ENCODE data around the gene EP300. TPM values are rescaled to one million over a fixed set of nuclear protein-coding genes. Genes with fewer than 3 reads are reported as not detected.
"Not testable (repeated sequence)": the region's sequence is repeated elsewhere in the genome, so short reads cannot be mapped to it uniquely, and the experiment has no call there.

EP300 gene
- total RNA-seq, 1 donor from 2014 or later: 57.9 TPM

DNA sequence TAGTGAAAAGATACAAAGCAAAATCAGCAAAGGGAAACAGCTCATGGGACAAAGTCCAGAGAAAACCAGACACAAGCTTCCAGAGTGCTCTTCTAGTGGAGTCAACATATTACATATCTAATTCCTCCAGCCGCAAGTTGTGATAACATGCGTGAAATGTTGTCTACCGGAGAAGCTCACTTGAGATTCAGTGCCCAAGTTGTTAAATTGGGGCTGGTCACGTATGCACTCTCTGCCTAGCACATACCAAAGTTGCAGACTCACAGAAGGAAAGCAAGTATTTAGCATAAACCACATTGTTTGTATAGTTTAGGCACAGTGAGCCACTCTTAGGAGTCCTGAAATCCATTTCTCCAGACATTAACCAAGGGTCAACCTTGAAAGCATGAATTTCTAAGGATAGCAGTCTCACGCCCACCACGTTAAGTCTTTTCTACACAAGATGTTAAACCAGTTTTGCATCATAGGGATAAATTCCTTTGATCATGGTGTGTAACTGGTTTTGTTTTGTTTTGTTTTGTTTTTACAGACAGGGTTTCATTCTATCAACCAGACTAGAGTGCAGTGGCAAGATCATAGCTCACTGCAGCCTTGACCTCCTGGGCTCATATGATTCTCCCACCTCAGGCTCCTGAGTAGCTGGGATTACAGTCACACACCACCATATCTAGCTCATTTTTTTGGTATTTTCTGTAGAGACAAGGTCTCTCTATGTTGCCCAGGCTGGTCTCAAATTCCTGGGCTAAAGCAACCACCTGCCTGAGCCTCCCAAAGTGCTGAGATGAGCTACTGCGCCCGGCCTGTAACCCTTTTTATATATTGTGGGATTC lies 39.5 kb upstream of the EP300 start:
- Histone ChIP-seq H3K79me2 (ENCODE audit: low read depth) (no peaks in the 10 kb centered on the region), H3K27ac (no peak overlapping the region), H4K20me1 (ENCODE audit: low read depth) (no peaks in the 10 kb centered on the region), H3K4me2 (no peak overlapping the region), H3F3A (ENCODE audit: low read depth) (peaks cover 8% of the 10 kb centered on the region), H3K4me1 (no peaks in the 10 kb centered on the region), H3K9ac (no peak overlapping the region), H3K9me3 (ENCODE audit: low read depth) (no peaks in the 10 kb centered on the region), H2AFZ (replicated peaks) (no peak overlapping the region), H3K4me3 (no peak overlapping the region), H3K27me3 (no peaks in the 10 kb centered on the region), H3K36me3 (no peaks in the 10 kb centered on the region)
- DNase-seq (ENCODE audit: low spot score): no peak
- no peak overlapping the region for H3K4me3 Mint-ChIP-seq
- H3K9me3 Mint-ChIP-seq: no peaks in the 10 kb centered on the region
- no peaks in the 10 kb centered on the region for H3K36me3 Mint-ChIP-seq
- no peak overlapping the region for H3K27ac Mint-ChIP-seq
- TF ChIP-seq EZH2 (IDR thresholded peaks at IDR 0.05) (no peak), EZH2phosphoT487 (IDR thresholded peaks at IDR 0.05) (no peak), CTCF (IDR thresholded peaks at IDR 0.05) (no peak)
- H3K4me1 Mint-ChIP-seq: peaks cover 25% of the 10 kb centered on the region
- peaks cover 5% of the 10 kb centered on the region for H3K27me3 Mint-ChIP-seq (ENCODE audit: insufficient read depth, low read depth)

GRCh38 chr22:41057076-41057475 lies 35.3 kb upstream of the EP300 start:
- peak overlapping the region; percentile 48 for H2AFZ ChIP-seq (replicated peaks)
- H3K36me3 Mint-ChIP-seq: no peaks in the 10 kb centered on the region
- H3K4me1 Mint-ChIP-seq: peaks cover 14% of the 10 kb centered on the region

GRCh38 chr22:41062146-41062545 lies 30.2 kb upstream of the EP300 start:
- no peak for DNase-seq (ENCODE audit: low spot score)
- no peaks in the 10 kb centered on the region for H4K20me1 ChIP-seq (ENCODE audit: low read depth)
- H3K9ac ChIP-seq: no peak overlapping the region
- H3K4me3 ChIP-seq: no peak overlapping the region
- no peak overlapping the region for H3K4me2 ChIP-seq
- H3K27ac ChIP-seq: no peak overlapping the region
- TF ChIP-seq EZH2phosphoT487 (IDR thresholded peaks at IDR 0.05) (no peak), CTCF (IDR thresholded peaks at IDR 0.05) (no peak), EZH2 (IDR thresholded peaks at IDR 0.05) (no peak)
- no peaks in the 10 kb centered on the region for H3K4me1 ChIP-seq
- Mint-ChIP-seq H3K4me1 (peaks cover 5% of the 10 kb centered on the region), H3K9me3 (no peaks in the 10 kb centered on the region), H3K27ac (no peak overlapping the region), H3K27me3 (ENCODE audit: insufficient read depth, low read depth) (no peaks in the 10 kb centered on the region), H3K36me3 (no peaks in the 10 kb centered on the region), H3K4me3 (no peak overlapping the region)
- H3F3A ChIP-seq (ENCODE audit: low read depth): no peaks in the 10 kb centered on the region
- no peaks in the 10 kb centered on the region for H3K27me3 ChIP-seq
- peak overlapping the region; percentile 85 for H2AFZ ChIP-seq (replicated peaks)
- H3K36me3 ChIP-seq: no peaks in the 10 kb centered on the region
- no peaks in the 10 kb centered on the region for H3K9me3 ChIP-seq (ENCODE audit: low read depth)
- no peaks in the 10 kb centered on the region for H3K79me2 ChIP-seq (ENCODE audit: low read depth)

More at GRCh38 chr22:41057076-41057475, 35.3 kb upstream of the EP300 start:
- Histone ChIP-seq H4K20me1 (ENCODE audit: low read depth) (no peaks in the 10 kb centered on the region), H3K4me1 (no peaks in the 10 kb centered on the region), H3F3A (ENCODE audit: low read depth) (no peaks in the 10 kb centered on the region), H3K9me3 (ENCODE audit: low read depth) (no peaks in the 10 kb centered on the region), H3K36me3 (no peaks in the 10 kb centered on the region), H3K27ac (no peak overlapping the region), H3K9ac (no peak overlapping the region), H3K4me2 (no peak overlapping the region), H3K4me3 (no peak overlapping the region), H3K79me2 (ENCODE audit: low read depth) (no peaks in the 10 kb centered on the region), H3K27me3 (no peaks in the 10 kb centered on the region)
- no peak for DNase-seq (ENCODE audit: low spot score)
- no peak overlapping the region for H3K4me3 Mint-ChIP-seq
- TF ChIP-seq EZH2phosphoT487 (IDR thresholded peaks at IDR 0.05): no peak
- TF ChIP-seq EZH2 (IDR thresholded peaks at IDR 0.05): no peak
- no peak for TF ChIP-seq CTCF (IDR thresholded peaks at IDR 0.05)
- H3K27me3 Mint-ChIP-seq (ENCODE audit: insufficient read depth, low read depth): no peaks in the 10 kb centered on the region
- no peak overlapping the region for H3K27ac Mint-ChIP-seq
- H3K9me3 Mint-ChIP-seq: no peaks in the 10 kb centered on the region

- not testable (repeated sequence) for H3K4me2 ChIP-seq; H3K27ac ChIP-seq; H3K27ac Mint-ChIP-seq; H3K9ac ChIP-seq; H3K9me3 ChIP-seq (ENCODE audit: low read depth); H3K27me3 Mint-ChIP-seq (ENCODE audit: insufficient read depth, low read depth); DNase-seq (ENCODE audit: low spot score); H3K4me3 ChIP-seq; H3K4me1 ChIP-seq; H3K36me3 Mint-ChIP-seq; H2AFZ ChIP-seq (replicated peaks); H3K27me3 ChIP-seq; H3F3A ChIP-seq (ENCODE audit: low read depth); H3K4me3 Mint-ChIP-seq; H3K9me3 Mint-ChIP-seq; H4K20me1 ChIP-seq (ENCODE audit: low read depth); H3K36me3 ChIP-seq; H3K79me2 ChIP-seq (ENCODE audit: low read depth); H3K4me1 Mint-ChIP-seq
Observed at GRCh38 chr22:41064326-41064725, 28.1 kb upstream of the EP300 start.

DNA sequence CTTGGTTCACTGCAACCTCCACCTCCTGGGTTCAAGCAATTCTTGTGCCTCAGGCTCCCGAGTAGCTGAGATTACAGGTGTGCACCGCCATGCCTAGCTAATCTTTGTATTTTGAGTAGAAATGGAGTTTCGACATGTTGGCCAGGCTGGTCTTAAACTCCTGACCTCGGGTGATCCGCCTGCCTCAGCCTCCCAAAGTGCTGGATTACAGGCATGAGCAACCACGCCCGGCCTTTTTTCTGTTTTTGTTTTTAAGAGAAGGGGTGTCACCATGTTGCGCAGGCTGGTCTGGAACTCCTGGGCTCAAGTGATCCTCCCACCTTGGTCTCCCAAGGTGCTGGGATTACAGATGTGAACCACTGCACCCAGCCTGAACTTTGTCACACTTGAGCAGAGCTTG lies 26.1 kb upstream of the EP300 start:
- not testable (repeated sequence) for H3K9me3 Mint-ChIP-seq; H2AFZ ChIP-seq (replicated peaks); H3K36me3 Mint-ChIP-seq; H3K27ac Mint-ChIP-seq; H3K4me2 ChIP-seq; H3K4me1 ChIP-seq; H4K20me1 ChIP-seq (ENCODE audit: low read depth); DNase-seq (ENCODE audit: low spot score); H3K27me3 Mint-ChIP-seq (ENCODE audit: insufficient read depth, low read depth); H3K27me3 ChIP-seq; H3K79me2 ChIP-seq (ENCODE audit: low read depth); H3F3A ChIP-seq (ENCODE audit: low read depth); H3K9me3 ChIP-seq (ENCODE audit: low read depth); H3K27ac ChIP-seq; H3K36me3 ChIP-seq; H3K4me3 ChIP-seq; H3K4me1 Mint-ChIP-seq; H3K4me3 Mint-ChIP-seq; H3K9ac ChIP-seq

GRCh38 chr22:41067968-41068367 lies 24.4 kb upstream of the EP300 start:
- not testable (repeated sequence) for DNase-seq (ENCODE audit: low spot score); H3F3A ChIP-seq (ENCODE audit: low read depth); H3K4me1 Mint-ChIP-seq; H3K9me3 ChIP-seq (ENCODE audit: low read depth); H3K36me3 Mint-ChIP-seq; H3K4me1 ChIP-seq; H3K27me3 Mint-ChIP-seq (ENCODE audit: insufficient read depth, low read depth); H3K9ac ChIP-seq; H3K27ac ChIP-seq; H3K4me3 Mint-ChIP-seq; H3K36me3 ChIP-seq; H3K4me2 ChIP-seq; H2AFZ ChIP-seq (replicated peaks); H3K4me3 ChIP-seq; H3K79me2 ChIP-seq (ENCODE audit: low read depth); H3K9me3 Mint-ChIP-seq; H3K27ac Mint-ChIP-seq; H4K20me1 ChIP-seq (ENCODE audit: low read depth); H3K27me3 ChIP-seq

Data from neural progenitor cell (in vitro differentiated cells).